ENCODE results near the gene CYP2R1. TPM values are rescaled to one million over a fixed set of nuclear protein-coding genes. Genes with fewer than 3 reads are reported as not detected.

The CYP2R1 gene
- total RNA-seq, 2 experiments from 2014 or later = 9.9 to 10.0 TPM

Other genes starting within 250 kb of the CYP2R1 start
- 10 to 100 TPM; 44.4 to 46.5 TPM for gene PDE3B, start 248.4 kb downstream of the CYP2R1 start, total RNA-seq
- gene CALCA, start 80.1 kb upstream of the CYP2R1 start, total RNA-seq = under 1 TPM; 0.28 to 0.29 TPM
- gene CALCB, start 181.4 kb upstream of the CYP2R1 start, total RNA-seq = 1 to 10 TPM; 3.2 to 5.0 TPM
- under 1 TPM; 0.27 to 0.30 TPM for gene INSC, start 222.7 kb upstream of the CYP2R1 start, total RNA-seq

Measured in activated naive CD8-positive, alpha-beta T cell treated with anti-CD3 and anti-CD28 coated beads for 36 hours (primary cell).